WTC11 (cell line): ENCODE data around the gene TEAD1. TPM values are rescaled to one million over a fixed set of nuclear protein-coding genes. Genes with fewer than 3 reads are reported as not detected.

Experiments
- ATAC-seq: fragments of 200-7000 bp; cut with Tn5 transposase; 2 replicates; pipeline ENCODE4 v1.10.0; 2021; ENCODE audit warnings: mild to moderate bottlenecking, moderate library complexity
- CTCF ChIA-PET: fragments of 300-600 bp; sonication (Branson Sonifier 250); formaldehyde crosslinking; loops from one replicate; lab custom pipeline; 2021; ENCODE audit warnings: antibody characterized with exemption; lab: Charles Lee
- POLR2A ChIA-PET: fragments of 350-600 bp; sonication (Branson Sonifier 250); formaldehyde crosslinking; loops from one replicate; lab custom pipeline; 2021; ENCODE audit warnings: antibody characterized with exemption; lab: Charles Lee
- DNase-seq: peaks from one replicate; pipeline ENCODE4 v3.0.0; 2021; ENCODE audit warnings: low spot score
- H3K27ac Mint-ChIP-seq: 2 replicates; pipeline ENCODE4 v1.8.0; 2021; ENCODE audit warnings: mixed read lengths
- H3K27me3 Mint-ChIP-seq: 2 replicates; pipeline ENCODE4 v1.8.0; 2021; ENCODE audit warnings: low read depth, mild to moderate bottlenecking, moderate library complexity, mixed read lengths
- H3K36me3 Mint-ChIP-seq: 2 replicates; pipeline ENCODE4 v1.8.0; 2021; ENCODE audit warnings: mixed read lengths
- H3K4me1 Mint-ChIP-seq: 2 replicates; pipeline ENCODE4 v1.8.0; 2022; ENCODE audit warnings: mixed read lengths
- H3K4me3 Mint-ChIP-seq: 2 replicates; pipeline ENCODE4 v1.8.0; 2021; ENCODE audit warnings: mild to moderate bottlenecking, moderate library complexity, mixed read lengths
- H3K9me3 Mint-ChIP-seq: 2 replicates; pipeline ENCODE4 v1.8.0; 2021; ENCODE audit warnings: mixed read lengths
- AFF4 ChIP-seq: sonication (generic); formaldehyde crosslinking; IDR thresholded peaks from 2 replicates; pipeline ENCODE4 v1.8.1; 2023; ENCODE audit warnings: mild to moderate bottlenecking, missing genetic modification reagents, borderline replicate concordance
- ATF2 ChIP-seq: sonication (generic); formaldehyde crosslinking; IDR thresholded peaks from 2 replicates; pipeline ENCODE4 v1.8.1; 2022; ENCODE audit warnings: low read depth, missing genetic modification reagents, borderline replicate concordance
- ATF6 ChIP-seq: sonication (generic); formaldehyde crosslinking; IDR thresholded peaks from 2 replicates; pipeline ENCODE4 v1.8.1; 2023; ENCODE audit warnings: mild to moderate bottlenecking, missing genetic modification reagents
- CBFB ChIP-seq: sonication (generic); formaldehyde crosslinking; IDR thresholded peaks from 2 replicates; pipeline ENCODE4 v1.8.1; 2022; ENCODE audit warnings: mild to moderate bottlenecking, low read depth, missing genetic modification reagents
- CREM ChIP-seq: sonication (generic); formaldehyde crosslinking; IDR thresholded peaks from 2 replicates; pipeline ENCODE4 v1.8.1; 2022; ENCODE audit warnings: mild to moderate bottlenecking, missing genetic modification reagents, moderate library complexity
- ELF4 ChIP-seq: sonication (generic); formaldehyde crosslinking; IDR thresholded peaks from 2 replicates; pipeline ENCODE4 v1.8.1; 2022; ENCODE audit warnings: low read depth, mild to moderate bottlenecking, moderate library complexity, missing genetic modification reagents
- ETV6 ChIP-seq: sonication (generic); formaldehyde crosslinking; IDR thresholded peaks from 2 replicates; pipeline ENCODE4 v1.8.1; 2022; ENCODE audit warnings: mild to moderate bottlenecking, missing genetic modification reagents
- FOXJ3 ChIP-seq: sonication (generic); formaldehyde crosslinking; IDR thresholded peaks from 2 replicates; pipeline ENCODE4 v1.9.0; 2021; ENCODE audit warnings: missing genetic modification reagents, mild to moderate bottlenecking, borderline replicate concordance
- PRRX2 ChIP-seq: fragments of 250-450 bp; sonication (Bioruptor Pico); IDR thresholded peaks from 2 replicates; pipeline ENCODE4 v1.8.0; 2021; ENCODE audit warnings: mild to moderate bottlenecking
- RELA ChIP-seq: sonication (generic); formaldehyde crosslinking; IDR thresholded peaks from 2 replicates; pipeline ENCODE4 v1.8.1; 2022; ENCODE audit warnings: missing genetic modification reagents, mild to moderate bottlenecking, borderline replicate concordance
- RORB ChIP-seq: fragments of 250-450 bp; sonication (Bioruptor Pico); IDR thresholded peaks from 2 replicates; pipeline ENCODE4 v1.9.0; 2021; ENCODE audit warnings: mild to moderate bottlenecking
- SMAD3 ChIP-seq: sonication (generic); formaldehyde crosslinking; IDR thresholded peaks from 2 replicates; pipeline ENCODE4 v1.8.0; 2022; ENCODE audit warnings: missing genetic modification reagents, mild to moderate bottlenecking, borderline replicate concordance
- TEAD4 ChIP-seq: sonication (generic); formaldehyde crosslinking; IDR thresholded peaks from 2 replicates; pipeline ENCODE4 v1.8.0; 2022; ENCODE audit warnings: mild to moderate bottlenecking, missing genetic modification reagents
- TP53 ChIP-seq: sonication (generic); formaldehyde crosslinking; IDR thresholded peaks from 2 replicates; pipeline ENCODE4 v1.8.1; 2023; ENCODE audit warnings: mild to moderate bottlenecking, missing genetic modification reagents
- USF2 ChIP-seq: sonication (generic); formaldehyde crosslinking; IDR thresholded peaks from 2 replicates; pipeline ENCODE4 v1.8.1; 2023; ENCODE audit warnings: mild to moderate bottlenecking, missing genetic modification reagents, moderate library complexity
- ZNF219 ChIP-seq: sonication (generic); formaldehyde crosslinking; IDR thresholded peaks from 2 replicates; pipeline ENCODE4 v1.8.0; 2023; ENCODE audit warnings: missing genetic modification reagents, mild to moderate bottlenecking, borderline replicate concordance
- ZNF396 ChIP-seq: fragments of 250-450 bp; sonication (Bioruptor Pico); IDR thresholded peaks from 2 replicates; pipeline ENCODE4 v1.8.0; 2021; ENCODE audit warnings: mild to moderate bottlenecking, moderate library complexity, borderline replicate concordance
- ZNF425 ChIP-seq: fragments of 250-450 bp; sonication (Bioruptor Pico); conservative IDR thresholded peaks from 2 replicates; pipeline ENCODE4 v1.9.0; 2021; ENCODE audit warnings: mild to moderate bottlenecking
- ZNF532 ChIP-seq: fragments of 250-450 bp; sonication (Bioruptor Pico); IDR thresholded peaks from 2 replicates; pipeline ENCODE4 v1.9.0; 2021; ENCODE audit warnings: mild to moderate bottlenecking, borderline replicate concordance
- total RNA-seq: library from RNA; stranded (reverse); gene quantifications from 3 replicates; pipeline ENCODE4 v1.2.3, GENCODE V29; 2021

Gene TEAD1
- total RNA-seq, 1 experiment from 2014 or later, result 79.9 TPM

- Mint-ChIP-seq H3K4me1 (peaks cover 4% of the 10 kb centered on the region; the same call in 1 of the 2 replicates), H3K9me3 (0 out of 2 replicates have a peak, but pooled peaks cover 3% of the 10 kb centered on the region)
- ATAC-seq, result no peak
Observed at GRCh38 chr11:12971955-12972354, 297.7 kb downstream of the TEAD1 start.

More at GRCh38 chr11:12971955-12972354, 297.7 kb downstream of the TEAD1 start:
- peaks cover 6% of the 10 kb centered on the region; the same call in 1 of the 2 replicates for H3K27me3 Mint-ChIP-seq
- H3K36me3 Mint-ChIP-seq, result no peaks in the 10 kb centered on the region
- no peak for DNase-seq
- H3K27ac Mint-ChIP-seq, result no peak overlapping the region
- TF ChIP-seq SMAD3 (no peak), ZNF532 (CRISPR knock-in tag) (no peak), ZNF396 (CRISPR knock-in tag) (no peak), USF2 (CRISPR knock-in tag) (no peak), RELA (CRISPR knock-in tag) (no peak), ATF6 (no peak), CBFB (no peak), ELF4 (no peak), TEAD4 (CRISPR knock-in tag) (no peak), AFF4 (CRISPR knock-in tag) (no peak), TP53 (no peak), ATF2 (no peak), RORB (CRISPR knock-in tag) (no peak), CREM (no peak), ETV6 (CRISPR knock-in tag) (no peak), FOXJ3 (CRISPR knock-in tag) (no peak), ZNF219 (CRISPR knock-in tag) (no peak), PRRX2 (CRISPR knock-in tag) (no peak), ZNF425 (CRISPR knock-in tag) (no peak)
- POLR2A ChIA-PET, result no interaction called here
- CTCF ChIA-PET, result interaction anchor here (0.7 to 2.2 kb wide), 2 partner anchors 8 to 1830 kb away, joined by 5 to 8 read pairs; no protein-coding TSS in a partner anchor
- H3K4me3 Mint-ChIP-seq, result no peak overlapping the region
